HUES64 (cell line): Measurements from ENCODE around the gene SNX12. TPM values are rescaled to one million over a fixed set of nuclear protein-coding genes. Genes with fewer than 3 reads are reported as not detected.

Source experiments
- H3K27ac ChIP-seq: 2 replicates; pipeline ENCODE4 v1.7.0; 2013; ENCODE audit warnings: low read depth, low read length, inconsistent platforms
- H3K27me3 ChIP-seq: 2 replicates; pipeline ENCODE4 v1.6.1; 2013; ENCODE audit warnings: mild to moderate bottlenecking, low read length; ENCODE audit not compliant: insufficient read depth
- H3K36me3 ChIP-seq: 2 replicates; pipeline ENCODE4 v1.6.1; 2013; ENCODE audit warnings: mild to moderate bottlenecking, low read length; ENCODE audit not compliant: insufficient read depth
- H3K4me1 ChIP-seq: 2 replicates; pipeline ENCODE4 v1.6.1; 2013; ENCODE audit warnings: mild to moderate bottlenecking, low read length, moderate library complexity; ENCODE audit not compliant: insufficient read depth
- H3K4me3 ChIP-seq: 2 replicates; pipeline ENCODE4 v1.5.1; 2013; ENCODE audit warnings: mild to moderate bottlenecking, low read length, moderate library complexity
- H3K9ac ChIP-seq: 2 replicates; pipeline ENCODE4 v1.6.1; 2013; ENCODE audit warnings: mild to moderate bottlenecking, low read depth, low read length
- H3K9me3 ChIP-seq: 2 replicates; pipeline ENCODE4 v1.6.1; 2013; ENCODE audit warnings: low read depth, low read length; ENCODE audit not compliant: insufficient read depth
- WGBS: fragments of 150-250, 120-280 bp; methylation state at CpG from one replicate; pipeline ENCODE4 v1.1.7; 2013; ENCODE audit warnings: missing lambda C conversion rate; 5-methylcytosine and 5-hydroxymethylcytosine counted together
- polyA plus RNA-seq, 2 experiments: library from polyadenylated mRNA; stranded (reverse); fragments of 50-300 nt; gene quantifications; one replicate each; pipeline ENCODE4 v1.2.3, GENCODE V29; 2013

The SNX12 gene
- 47.8 TPM for polyA plus RNA-seq (2013, experiment 1 of 2)
- polyA plus RNA-seq (2013, experiment 2 of 2), result 48.8 TPM

- Histone ChIP-seq H3K9ac (peak within 1 kb of the TSS; percentile 81), H3K27ac (peak within 1 kb of the TSS; percentile 77), H3K27me3 (no peaks in the 10 kb centered on the region), H3K4me3 (peak within 1 kb of the TSS; percentile 86), H3K4me1 (no peaks in the 10 kb centered on the region), H3K9me3 (no peaks in the 10 kb centered on the region), H3K36me3 (no peaks in the 10 kb centered on the region; the same call in 1 of the 2 replicates)
- 1% methylated on average over 73 of the region's 73 CpGs for WGBS
Measured at GRCh38 chrX:71068044-71068918, at the start of gene SNX12. TSS of gene SNX12 (minus strand) at chrX:71068334. CDS start at chrX:71068306, 28 bp downstream.

GRCh38 chrX:71117358-71117757 lies 49.2 kb upstream of the SNX12 start:
- 56% methylated on average over 8 of the region's 10 CpGs for WGBS
- Histone ChIP-seq H3K27me3 (peaks cover 31% of the 10 kb centered on the region), H3K36me3 (peaks cover 25% of the 10 kb centered on the region), H3K4me3 (peak overlapping the region; percentile 75), H3K9me3 (no peaks in the 10 kb centered on the region), H3K4me1 (peaks cover 4% of the 10 kb centered on the region; the same call in 1 of the 2 replicates), H3K9ac (no peak overlapping the region), H3K27ac (no peak overlapping the region)

- Histone ChIP-seq H3K9me3 (no peaks in the 10 kb centered on the region), H3K27ac (no peak overlapping the region), H3K9ac (no peak overlapping the region), H3K4me1 (no peaks in the 10 kb centered on the region), H3K36me3 (no peaks in the 10 kb centered on the region), H3K27me3 (peaks cover 31% of the 10 kb centered on the region), H3K4me3 (no peak overlapping the region)
- WGBS, result 78% methylated on average over 4 of the region's 5 CpGs
Measured at GRCh38 chrX:71111921-71112431, 43.8 kb upstream of the SNX12 start.

- Histone ChIP-seq H3K9ac (no peak within 1 kb of the TSS), H3K27ac (no peak within 1 kb of the TSS), H3K9me3 (no peaks in the 10 kb centered on the region), H3K36me3 (no peaks in the 10 kb centered on the region), H3K27me3 (peaks cover 31% of the 10 kb centered on the region), H3K4me1 (no peaks in the 10 kb centered on the region), H3K4me3 (no peak within 1 kb of the TSS)
- WGBS, result 81% methylated on average over 3 of the region's 8 CpGs
Measured at GRCh38 chrX:71111141-71111843, 43.2 kb upstream of the SNX12 start, which contains the start of gene IL2RG. TSS of gene IL2RG (minus strand) at chrX:71111577. CDS start at chrX:71111539, 38 bp downstream.

GRCh38 chrX:71109051-71109450 lies 40.9 kb upstream of the SNX12 start:
- H3K4me3 ChIP-seq, result no peak overlapping the region
- no peak overlapping the region for H3K9ac ChIP-seq
- no peaks in the 10 kb centered on the region for H3K36me3 ChIP-seq
- peaks cover 6% of the 10 kb centered on the region for H3K4me1 ChIP-seq
- no peak overlapping the region for H3K27ac ChIP-seq
- WGBS, result 100% methylated on average over 5 of the region's 6 CpGs
- H3K27me3 ChIP-seq, result peaks cover 23% of the 10 kb centered on the region
- H3K9me3 ChIP-seq, result no peaks in the 10 kb centered on the region

- no peak overlapping the region for H3K27ac ChIP-seq
Measured at GRCh38 chrX:71107762-71108360, 39.7 kb upstream of the SNX12 start.

GRCh38 chrX:71107245-71107644 lies 39.1 kb upstream of the SNX12 start:
- Histone ChIP-seq H3K27me3 (peaks cover 11% of the 10 kb centered on the region; the same call in 1 of the 2 replicates), H3K9ac (no peak overlapping the region), H3K27ac (no peak overlapping the region), H3K4me3 (no peak overlapping the region), H3K9me3 (no peaks in the 10 kb centered on the region), H3K4me1 (peaks cover 17% of the 10 kb centered on the region), H3K36me3 (no peaks in the 10 kb centered on the region)
- WGBS, result 93% methylated on average over 4 of the region's 4 CpGs

More at GRCh38 chrX:71107762-71108360, 39.7 kb upstream of the SNX12 start:
- H3K27me3 ChIP-seq, result peaks cover 17% of the 10 kb centered on the region
- H3K4me1 ChIP-seq, result peaks cover 11% of the 10 kb centered on the region
- H3K4me3 ChIP-seq, result no peak overlapping the region
- WGBS, result 64% methylated on average over 7 of the region's 9 CpGs
- no peaks in the 10 kb centered on the region for H3K36me3 ChIP-seq
- no peak overlapping the region for H3K9ac ChIP-seq
- H3K9me3 ChIP-seq, result no peaks in the 10 kb centered on the region

GRCh38 chrX:71106427-71106826 lies 38.3 kb upstream of the SNX12 start, which contains the start of gene CXorf65:
TSS of gene CXorf65 (minus strand) at chrX:71106740. CDS start at chrX:71106556, 184 bp downstream.
- H3K4me1 ChIP-seq, result peaks cover 19% of the 10 kb centered on the region
- no peak within 1 kb of the TSS for H3K27ac ChIP-seq
- no peak within 1 kb of the TSS for H3K4me3 ChIP-seq
- H3K9ac ChIP-seq, result no peak within 1 kb of the TSS
- no peaks in the 10 kb centered on the region for H3K9me3 ChIP-seq
- H3K36me3 ChIP-seq, result no peaks in the 10 kb centered on the region
- WGBS, result 100% methylated on average over 1 of the region's 1 CpG
- peaks cover 6% of the 10 kb centered on the region; the same call in 1 of the 2 replicates for H3K27me3 ChIP-seq

- WGBS, result 95% methylated on average over 3 of the region's 3 CpGs
- peaks cover 19% of the 10 kb centered on the region for H3K4me1 ChIP-seq
- peaks cover 10% of the 10 kb centered on the region for H3K27me3 ChIP-seq
Measured at GRCh38 chrX:71105628-71106027, 37.5 kb upstream of the SNX12 start.

GRCh38 chrX:71103110-71103983 lies 35.2 kb upstream of the SNX12 start:
- Histone ChIP-seq H3K27me3 (peaks cover 23% of the 10 kb centered on the region), H3K4me1 (peaks cover 24% of the 10 kb centered on the region), H3K27ac (peak overlapping the region; percentile 85), H3K4me3 (peak overlapping the region; percentile 46), H3K9me3 (no peaks in the 10 kb centered on the region), H3K36me3 (no peaks in the 10 kb centered on the region), H3K9ac (peak overlapping the region; percentile 65)
- WGBS, result 3% methylated on average over 4 of the region's 10 CpGs

More at GRCh38 chrX:71105628-71106027, 37.5 kb upstream of the SNX12 start:
- Histone ChIP-seq H3K27ac (no peak overlapping the region), H3K9ac (no peak overlapping the region), H3K36me3 (no peaks in the 10 kb centered on the region), H3K9me3 (no peaks in the 10 kb centered on the region), H3K4me3 (no peak overlapping the region)
